HG02938 (cell line): ENCODE measurements around the gene COL1A1.
A peak's percentile ranks its signal among the peaks of the same experiment; 100 is the strongest.

ENCODE experiments used
- ATAC-seq: cut with Tn5 transposase; IDR thresholded peaks from one replicate; pipeline ENCODE4 v1.9.1; 2021; ENCODE audit warnings: mild to moderate bottlenecking, moderate library complexity; ENCODE audit not compliant: unreplicated experiment

COL1A1 gene

DNA sequence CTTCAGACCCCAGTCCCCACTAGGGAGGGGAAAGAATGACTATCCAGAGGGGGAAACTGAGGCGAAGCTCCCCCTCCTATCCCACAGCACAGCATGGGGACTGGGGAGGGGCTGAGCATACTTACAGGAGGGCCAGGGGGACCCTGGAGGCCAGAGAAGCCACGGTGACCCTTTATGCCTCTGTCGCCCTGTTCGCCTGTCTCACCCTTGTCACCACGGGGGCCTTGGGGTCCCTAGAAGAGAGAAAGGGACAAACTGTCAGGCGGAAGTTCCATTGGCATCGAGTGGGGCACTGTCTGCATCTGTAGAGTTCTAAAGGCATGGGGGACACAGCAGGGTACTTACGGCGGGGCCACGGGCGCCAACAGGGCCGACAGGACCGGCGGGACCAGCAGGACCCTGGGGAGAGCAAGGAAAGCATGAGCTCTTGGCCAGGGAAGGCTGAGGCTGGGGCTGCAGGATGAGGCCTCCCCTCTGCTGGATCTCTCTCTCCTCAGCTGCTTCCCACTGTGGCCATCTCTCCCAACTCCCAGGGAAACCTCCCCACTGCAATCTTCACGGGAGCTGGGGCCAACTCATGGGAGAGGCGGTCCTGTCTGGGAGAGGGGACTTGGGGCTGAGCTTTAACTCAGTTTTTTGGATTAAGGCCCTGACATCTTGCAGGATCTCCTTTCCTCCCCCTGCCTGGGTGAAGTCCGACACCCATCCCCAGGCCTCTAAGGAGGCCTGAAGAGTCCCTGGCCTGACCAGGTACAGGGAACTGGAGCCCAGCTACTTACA, 13.5 kb downstream of the COL1A1 start:
- ATAC-seq = no peak

DNA sequence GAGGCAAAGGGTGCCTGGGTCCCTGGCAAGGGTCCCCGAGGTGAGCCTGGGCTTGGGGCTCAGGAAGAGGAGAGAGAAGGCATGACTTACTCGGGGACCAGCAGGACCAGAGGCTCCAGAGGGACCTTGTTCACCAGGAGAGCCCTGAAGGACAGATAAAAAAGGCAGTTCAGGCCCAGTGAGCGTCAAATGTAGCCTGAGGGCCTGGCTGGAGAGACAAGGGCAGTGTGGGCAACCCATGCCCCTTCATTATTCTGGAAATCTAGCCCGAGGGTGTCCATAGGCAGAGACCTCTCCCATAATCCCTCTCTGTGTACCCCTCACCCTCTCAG, 14.1 kb downstream of the COL1A1 start:
- no peak for ATAC-seq

DNA sequence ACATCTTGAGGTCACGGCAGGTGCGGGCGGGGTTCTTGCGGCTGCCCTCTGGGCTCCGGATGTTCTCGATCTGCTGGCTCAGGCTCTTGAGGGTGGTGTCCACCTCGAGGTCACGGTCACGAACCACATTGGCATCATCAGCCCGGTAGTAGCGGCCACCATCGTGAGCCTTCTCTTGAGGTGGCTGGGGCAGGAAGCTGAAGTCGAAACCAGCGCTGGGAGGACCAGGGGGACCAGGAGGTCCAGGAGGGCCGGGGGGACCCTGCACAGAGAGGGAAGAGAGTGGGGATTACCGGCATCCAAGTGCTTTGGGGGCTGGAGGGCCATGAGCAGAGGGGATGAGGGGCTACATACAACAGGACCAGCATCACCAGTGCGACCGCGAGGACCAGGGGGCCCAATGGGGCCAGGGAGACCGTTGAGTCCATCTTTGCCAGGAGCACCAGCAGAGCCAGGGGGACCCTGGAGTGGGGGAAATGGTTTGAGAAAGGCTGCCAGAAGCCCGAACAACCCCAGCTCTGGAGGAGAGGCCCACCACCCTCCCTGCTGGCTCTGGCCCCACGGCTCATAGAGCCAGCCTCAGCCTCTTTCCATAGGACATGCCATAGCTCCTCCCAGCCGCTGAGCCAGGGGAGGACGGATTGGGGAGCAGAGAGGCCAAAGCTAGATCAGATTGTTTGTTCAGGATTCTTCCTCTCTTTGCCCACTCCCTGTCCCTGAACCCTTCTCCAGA, 14.6 kb downstream of the COL1A1 start:
- ATAC-seq = no peak

DNA sequence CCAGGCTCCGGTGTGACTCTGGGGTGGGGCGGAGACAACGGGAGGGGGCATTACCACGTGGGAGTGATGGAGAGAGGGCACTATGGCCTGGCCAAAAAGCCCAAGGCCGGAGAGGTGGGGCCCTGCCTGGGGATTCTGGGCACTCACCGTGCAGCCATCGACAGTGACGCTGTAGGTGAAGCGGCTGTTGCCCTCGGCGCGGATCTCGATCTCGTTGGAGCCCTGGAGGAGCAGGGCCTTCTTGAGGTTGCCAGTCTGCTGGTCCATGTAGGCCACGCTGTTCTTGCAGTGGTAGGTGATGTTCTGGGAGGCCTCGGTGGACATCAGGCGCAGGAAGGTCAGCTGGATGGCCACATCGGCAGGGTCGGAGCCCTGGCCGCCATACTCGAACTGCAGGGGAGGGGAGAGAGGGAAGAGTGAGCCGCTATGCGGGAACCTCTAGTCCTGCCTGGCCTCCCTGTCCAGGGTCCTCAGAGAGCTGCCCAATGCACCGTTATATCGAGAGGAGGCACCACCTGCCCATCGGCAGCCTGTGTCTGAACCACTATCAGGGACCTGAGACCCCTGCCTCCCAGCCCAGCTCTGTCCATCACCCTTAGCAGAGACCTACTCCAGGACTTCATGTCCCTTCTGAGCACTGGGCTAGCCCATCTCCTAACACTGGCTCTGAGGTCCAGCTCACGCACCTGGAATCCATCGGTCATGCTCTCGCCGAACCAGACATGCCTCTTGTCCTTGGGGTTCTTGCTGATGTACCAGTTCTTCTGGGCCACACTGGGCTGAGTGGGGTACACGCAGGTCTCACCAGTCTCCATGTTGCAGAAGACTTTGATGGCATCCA, 15.6 kb downstream of the COL1A1 start:
- no peak for ATAC-seq

DNA sequence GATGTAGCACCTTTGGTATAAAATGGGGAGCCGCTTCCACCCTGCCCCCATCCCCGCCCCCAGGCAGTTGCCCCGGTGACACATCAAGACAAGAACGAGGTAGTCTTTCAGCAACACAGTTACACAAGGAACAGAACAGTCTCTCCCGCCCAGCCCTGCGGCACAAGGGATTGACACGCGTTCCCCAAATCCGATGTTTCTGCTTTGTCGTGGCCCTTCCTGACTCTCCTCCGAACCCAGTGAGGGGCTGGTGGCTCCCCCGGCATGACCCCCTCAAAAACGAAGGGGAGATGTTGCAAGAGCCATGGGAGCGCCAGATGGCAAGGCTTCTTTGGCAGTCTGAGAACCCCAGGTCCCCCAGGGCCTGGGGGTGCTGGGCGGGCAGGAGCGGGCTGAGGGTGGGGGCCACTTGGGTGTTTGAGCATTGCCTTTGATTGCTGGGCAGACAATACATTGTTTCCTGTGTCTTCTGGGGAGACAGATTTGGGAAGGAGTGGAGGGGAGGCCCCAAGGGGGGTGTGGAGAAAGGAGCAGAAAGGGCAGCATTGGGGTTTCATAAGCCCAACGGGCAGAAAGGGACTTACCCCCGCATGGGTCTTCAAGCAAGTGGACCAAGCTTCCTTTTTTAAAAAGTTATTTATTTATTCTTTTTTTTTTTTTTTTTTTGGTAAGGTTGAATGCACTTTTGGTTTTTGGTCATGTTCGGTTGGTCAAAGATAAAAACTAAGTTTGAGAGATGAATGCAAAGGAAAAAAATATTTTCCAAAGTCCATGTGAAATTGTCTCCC, 16.6 kb downstream of the COL1A1 start:
- no peak for ATAC-seq

DNA sequence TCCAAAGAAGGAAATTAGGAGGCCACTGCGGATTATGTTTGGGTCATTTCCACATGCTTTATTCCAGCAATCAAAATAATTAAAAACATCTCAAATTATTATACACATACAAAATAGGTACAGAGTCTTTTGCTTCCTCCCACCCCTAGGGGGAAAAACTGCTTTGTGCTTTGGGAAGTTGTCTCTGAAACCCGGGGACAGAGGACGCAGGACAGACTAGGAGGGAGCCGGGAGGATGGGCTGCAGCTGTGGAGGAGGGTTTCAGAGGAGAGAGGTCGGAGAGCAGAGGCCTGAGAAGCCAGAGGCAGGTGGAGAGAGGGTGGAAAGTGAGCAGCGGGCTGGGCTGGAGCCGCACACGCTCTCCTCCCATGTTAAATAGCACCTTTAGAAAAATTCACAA, 17.4 kb downstream of the COL1A1 start:
- ATAC-seq = no peak

DNA sequence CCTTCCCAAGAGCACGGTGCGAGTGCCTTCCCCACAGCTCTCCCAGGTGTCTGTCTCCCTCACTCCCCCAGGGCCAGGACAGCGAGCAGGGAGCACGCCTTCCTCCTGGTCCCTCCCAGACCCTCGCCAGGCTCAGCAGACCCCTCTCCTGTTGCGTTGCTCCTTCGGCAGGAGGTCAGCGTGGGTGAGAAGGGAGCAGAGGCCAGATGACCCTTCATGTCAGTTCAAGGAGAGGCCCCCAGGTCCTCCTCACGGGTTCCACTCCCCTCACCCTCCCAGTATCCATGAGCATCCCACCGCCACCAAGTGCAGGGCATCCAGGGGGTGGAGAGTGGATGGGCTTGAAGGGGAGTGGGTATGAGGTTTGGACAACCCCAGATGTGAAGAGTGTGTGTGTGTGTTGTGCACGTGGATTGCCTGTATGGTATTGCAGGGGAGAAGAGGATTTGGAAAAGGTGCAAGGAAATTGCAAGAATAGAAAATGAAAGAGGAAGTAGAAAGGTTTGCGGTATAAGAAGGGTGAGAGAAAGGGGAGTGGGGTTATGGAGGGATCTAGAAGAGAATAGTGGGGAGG, 17.9 kb downstream of the COL1A1 start:
- ATAC-seq = no peak

DNA sequence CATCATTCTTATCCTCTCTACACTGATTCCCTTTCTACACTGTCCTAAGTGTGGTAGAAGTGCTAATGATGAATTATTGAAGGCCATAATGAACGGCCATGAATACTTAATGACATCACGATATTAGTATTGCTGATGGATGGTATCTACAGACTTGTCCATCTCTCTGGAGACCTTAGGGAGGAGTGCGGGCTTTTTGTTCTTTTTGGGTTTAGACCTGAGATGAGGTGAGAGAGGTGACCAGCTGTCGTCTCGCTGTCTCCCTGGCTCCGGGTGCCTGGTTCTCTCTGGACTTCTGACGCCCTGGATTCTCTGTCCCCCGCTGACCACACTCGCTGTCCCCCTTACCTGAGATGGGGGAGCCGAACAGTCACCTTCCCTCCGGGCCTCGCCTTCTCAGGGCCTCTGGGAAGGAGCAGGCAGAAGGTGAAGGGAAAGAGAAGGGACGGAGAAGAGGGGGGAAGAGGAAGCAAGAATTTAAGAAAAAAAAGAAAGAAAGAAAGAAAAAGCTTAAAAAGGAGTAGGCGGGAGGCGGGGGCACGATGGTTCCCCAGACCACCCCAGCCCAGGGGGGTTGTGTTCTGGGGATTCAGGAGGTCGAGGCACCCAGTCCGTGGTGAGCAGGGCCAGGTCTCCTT, 18.5 kb downstream of the COL1A1 start:
- ATAC-seq = no peak

DNA sequence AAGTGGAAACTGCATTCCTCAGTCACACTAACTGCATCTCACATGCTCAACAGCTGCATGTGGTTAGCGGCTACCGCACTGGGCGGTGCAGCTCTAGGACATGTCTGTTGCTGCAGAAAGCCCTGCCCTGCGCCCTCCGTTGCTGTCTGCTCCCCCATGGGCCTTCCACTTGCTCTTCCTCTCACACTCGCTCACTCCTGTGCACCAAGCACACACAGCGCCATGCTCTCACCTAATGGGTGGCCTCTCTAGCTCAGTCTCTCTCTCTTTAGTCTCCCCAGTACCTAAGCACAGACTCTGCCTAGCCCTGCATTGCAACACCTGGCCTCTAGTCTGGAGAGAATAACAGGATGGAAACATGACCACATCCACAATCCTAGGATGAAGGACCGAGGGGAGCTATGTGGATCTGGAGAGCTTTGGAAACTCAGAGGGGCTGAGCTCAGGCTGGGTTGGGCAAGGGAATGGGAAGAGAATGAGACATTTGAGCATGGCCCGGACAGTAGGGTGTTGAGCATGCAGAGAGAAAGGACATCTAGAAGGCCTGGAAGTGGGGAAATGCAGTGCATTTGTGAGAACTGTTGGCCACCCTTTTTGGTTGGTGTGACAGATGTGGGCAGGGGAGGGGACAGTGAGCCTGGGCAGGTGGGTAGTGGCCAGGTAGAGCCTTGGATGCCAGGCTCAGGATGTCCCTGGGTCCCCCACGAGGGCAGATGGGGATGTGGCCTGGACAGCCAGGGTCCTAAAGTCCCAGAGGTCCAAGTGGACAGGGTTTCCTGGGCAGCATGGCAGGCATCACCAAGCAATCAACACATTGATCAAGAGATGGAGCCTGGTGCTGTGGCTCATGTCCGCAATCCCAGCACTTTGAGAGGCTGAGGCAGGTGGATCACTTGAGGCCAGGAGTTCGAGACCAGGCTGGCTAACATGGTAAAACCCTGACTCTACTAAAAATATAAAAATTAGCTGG, 19.6 kb downstream of the COL1A1 start:
- no peak for ATAC-seq

DNA sequence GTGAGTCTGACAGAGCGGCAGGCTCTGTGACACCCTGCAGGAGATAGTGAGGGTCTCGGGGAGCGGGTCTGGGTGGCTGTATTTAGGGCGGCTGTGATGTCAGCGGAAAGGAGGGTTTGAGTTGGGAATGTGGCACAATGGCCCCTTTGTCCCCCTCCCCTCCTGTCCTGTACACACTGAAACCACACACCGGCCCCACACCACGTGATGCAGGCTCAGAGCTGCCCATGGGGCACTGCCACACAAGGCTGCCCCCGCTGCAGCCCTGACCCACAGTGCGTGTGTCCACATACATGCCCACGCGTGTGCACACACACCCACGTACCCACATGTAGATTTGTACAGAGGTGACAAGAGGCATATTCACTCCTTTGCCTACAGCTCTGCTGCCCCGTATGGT, 20.3 kb downstream of the COL1A1 start:
- no peak for ATAC-seq

- no peak for ATAC-seq
Observed at GRCh38 chr17:50180620-50181019, 20.8 kb downstream of the COL1A1 start.

DNA sequence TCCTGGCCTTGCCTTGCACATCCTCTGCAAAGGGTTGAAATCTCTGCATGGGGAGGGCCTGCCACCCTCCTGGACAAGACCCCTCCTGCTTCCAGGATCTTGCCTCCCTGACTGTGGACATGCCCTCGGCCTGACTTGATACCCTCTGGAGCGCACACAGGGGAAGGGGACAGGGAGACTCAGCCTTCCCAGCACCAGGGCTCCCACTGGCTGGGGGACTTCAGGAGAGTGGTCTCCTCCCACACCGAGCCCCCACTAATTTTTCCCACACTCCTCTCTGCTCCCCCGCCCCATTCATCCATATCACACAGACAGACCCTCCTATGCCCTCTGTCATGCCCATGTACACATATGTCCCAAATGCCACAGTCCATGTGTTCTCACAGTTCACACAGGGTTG, 21.3 kb downstream of the COL1A1 start:
- no peak for ATAC-seq

DNA sequence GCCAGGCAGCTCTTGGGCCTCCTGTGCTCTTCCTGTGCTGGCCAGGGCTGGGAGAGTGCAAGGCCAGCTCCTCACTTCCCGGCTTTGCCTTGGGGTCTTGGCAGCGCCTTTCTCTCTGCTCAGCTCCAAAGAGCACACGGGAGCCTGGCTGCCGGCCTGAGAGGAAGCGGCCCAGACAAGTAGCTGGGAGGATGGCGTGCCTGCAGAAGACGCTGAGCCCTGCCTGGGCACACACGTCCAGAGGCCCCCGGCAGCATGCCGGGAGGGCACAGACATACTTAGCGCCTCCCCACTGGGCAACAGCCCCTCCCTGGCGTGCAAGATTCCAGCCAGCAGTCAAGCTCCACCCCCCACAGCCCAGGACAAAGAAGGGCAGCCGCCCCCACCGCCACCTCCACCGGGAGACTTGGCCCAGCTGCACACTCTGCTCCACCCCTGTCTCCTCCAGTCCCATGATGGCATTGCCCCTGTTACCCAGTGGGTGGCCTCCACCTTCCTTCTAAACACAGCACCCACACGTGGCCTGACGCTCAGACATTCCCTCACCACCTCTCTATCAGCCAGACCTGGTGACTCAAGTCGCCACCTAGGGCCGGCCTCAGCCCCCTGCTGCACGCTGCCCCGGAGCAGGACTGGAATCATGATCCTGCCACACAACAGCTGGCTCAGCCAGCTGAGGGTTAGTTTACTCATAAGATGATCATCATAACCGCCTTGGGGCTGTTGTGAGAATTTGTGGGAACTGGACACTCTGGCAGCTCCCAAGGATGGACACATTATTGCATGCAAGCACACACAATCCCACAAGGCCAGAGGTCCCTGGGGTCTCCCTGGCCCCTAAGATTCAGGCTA, 23.2 kb downstream of the COL1A1 start:
- ATAC-seq = peak; percentile 58

DNA sequence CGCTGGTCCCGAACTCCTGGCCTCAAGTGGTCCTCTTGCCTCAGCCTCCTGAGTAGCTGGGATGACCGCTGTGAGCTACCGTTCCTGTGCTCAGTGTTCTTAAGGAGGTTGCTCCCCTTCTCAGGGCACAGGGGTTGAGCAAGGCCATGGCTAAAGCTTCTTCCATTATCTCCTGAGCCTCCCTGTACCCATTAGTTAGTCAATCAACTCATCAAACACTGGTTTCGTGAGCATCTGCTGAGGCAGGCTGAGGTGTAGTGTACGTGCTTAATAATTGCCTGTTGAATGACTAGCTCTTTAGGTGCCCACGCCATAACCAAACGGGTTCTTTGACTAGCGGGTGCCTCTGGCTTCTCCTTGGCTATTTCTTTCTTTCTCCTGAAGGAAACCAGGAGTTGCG, 24.0 kb downstream of the COL1A1 start:
- ATAC-seq = no peak

DNA sequence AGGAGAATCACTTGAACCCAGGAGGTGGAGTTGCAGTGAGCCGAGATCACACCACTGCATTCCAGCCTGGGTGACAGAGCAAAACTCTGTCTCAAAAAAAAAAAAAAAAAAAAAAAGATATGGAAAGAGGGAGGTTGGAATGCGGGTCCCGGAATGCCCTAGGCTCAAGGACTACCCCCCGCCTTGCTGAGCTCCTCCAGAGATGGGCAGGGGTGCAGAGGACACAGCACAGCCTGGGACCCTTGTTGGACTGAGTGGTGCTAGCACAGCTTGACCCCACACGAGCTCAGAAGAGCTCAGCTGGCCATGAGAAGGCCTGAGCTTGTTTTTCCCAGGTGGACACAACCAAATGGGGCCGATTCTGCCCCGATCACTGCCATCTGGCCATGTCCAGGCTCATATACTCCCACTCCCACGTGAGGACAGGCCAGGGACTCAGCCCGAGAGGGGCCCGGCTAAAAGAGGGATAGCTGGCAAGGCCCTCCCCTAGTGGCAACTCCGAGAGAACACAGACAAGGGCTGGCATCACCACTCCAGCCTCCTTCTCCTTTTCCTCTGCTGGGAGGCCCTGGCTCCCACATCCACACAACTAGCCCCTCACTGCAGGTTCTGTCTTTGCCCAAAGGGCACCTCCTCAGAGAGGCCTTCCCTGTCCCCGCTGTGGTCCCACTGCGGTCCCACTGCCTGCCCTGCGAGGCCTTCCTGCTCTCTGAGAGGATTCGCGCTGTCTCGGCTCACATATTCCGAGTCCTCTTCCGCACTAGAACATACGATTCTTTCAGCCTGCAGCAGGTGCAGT, 24.7 kb downstream of the COL1A1 start:
- ATAC-seq = no peak

- no peak for ATAC-seq
Observed at GRCh38 chr17:50175035-50175807, 26.2 kb downstream of the COL1A1 start.
